HepG2 (cell line): ENCODE measurements around the gene RAD18. TPM values are rescaled to one million over a fixed set of nuclear protein-coding genes. Genes with fewer than 3 reads are reported as not detected.

Experiments used
- ELF4 ChIP-seq: sonication (generic); formaldehyde crosslinking; IDR thresholded peaks from 2 replicates; pipeline ENCODE4 v1.5.0; 2020; ENCODE audit warnings: missing genetic modification reagents, mild to moderate bottlenecking, moderate library complexity, borderline replicate concordance
- HOXA3 ChIP-seq: sonication (generic); formaldehyde crosslinking; IDR thresholded peaks from 2 replicates; pipeline ENCODE4 v1.5.0; 2020; ENCODE audit warnings: missing genetic modification reagents
- KLF12 ChIP-seq: sonication (generic); formaldehyde crosslinking; IDR thresholded peaks from 2 replicates; pipeline ENCODE4 v1.4.0; 2020; ENCODE audit warnings: missing genetic modification reagents, borderline replicate concordance
- TCF12 ChIP-seq, 2 experiments: fragments of 450-650 bp in 1 of 2; sonication (generic) in 1 of 2; formaldehyde crosslinking in 1 of 2; IDR thresholded peaks; 2 replicates each; pipeline versions ENCODE4 v1.6.1 to v1.8.0; 2017 to 2022; ENCODE audit warnings: antibody characterized with exemption in 1 of 2, mild to moderate bottlenecking in 1 of 2, missing genetic modification reagents in 1 of 2, moderate library complexity in 1 of 2
- TERF1 ChIP-seq: sonication (generic); formaldehyde crosslinking; IDR thresholded peaks from 2 replicates; pipeline ENCODE4 v1.8.0; 2022; ENCODE audit warnings: mild to moderate bottlenecking, missing genetic modification reagents, moderate library complexity
- ZBTB10 ChIP-seq: sonication (generic); formaldehyde crosslinking; IDR thresholded peaks from 2 replicates; pipeline ENCODE4 v1.4.0; 2020; ENCODE audit warnings: missing genetic modification reagents, borderline replicate concordance
- ZNF17 ChIP-seq: sonication (generic); formaldehyde crosslinking; IDR thresholded peaks from 2 replicates; pipeline ENCODE4 v1.5.0; 2020; ENCODE audit warnings: mild to moderate bottlenecking, missing genetic modification reagents
- ZNF256 ChIP-seq: sonication (generic); formaldehyde crosslinking; conservative IDR thresholded peaks from 2 replicates; pipeline ENCODE4 v1.4.0; 2020; ENCODE audit warnings: missing genetic modification reagents
- ZNF337 ChIP-seq: sonication (generic); formaldehyde crosslinking; IDR thresholded peaks from 2 replicates; pipeline ENCODE4 v1.5.1; 2020; ENCODE audit warnings: missing genetic modification reagents, low read depth, mild to moderate bottlenecking, borderline replicate concordance
- ZNF883 ChIP-seq: sonication (generic); formaldehyde crosslinking; IDR thresholded peaks from 2 replicates; pipeline ENCODE4 v1.5.1; 2020; ENCODE audit warnings: mild to moderate bottlenecking, missing genetic modification reagents; ENCODE audit errors: not compliant biosample characterization
- polyA plus RNA-seq, 8 experiments: library from polyadenylated mRNA; depleted of rRNA in 3 of 8; stranded (reverse) in 7 of 8; unstranded in 1 of 8; fragments of >200 nt; fragmentation: Illumina TruSeq in 4 of 8; extraction: Trizol in 4 of 8; gene quantifications; 2 replicates each; pipeline versions ENCODE4 v1.2.1 to v1.2.3, GENCODE V29; 2011 to 2016; ENCODE audit warnings: low read depth in 4 of 8, missing spikeins in 1 of 8, mixed read lengths in 1 of 8; ENCODE audit not compliant: insufficient read depth in 1 of 8
- total RNA-seq, 5 experiments: library from RNA; depleted of rRNA; stranded (reverse); fragments of >200 nt; fragmentation: Illumina TruSeq; extraction: Trizol; gene quantifications; 2 replicates each; pipeline ENCODE4 v1.2.3, GENCODE V29; 2016; ENCODE audit warnings: low read depth in 1 of 5

The RAD18 gene
- total and polyA plus RNA-seq, 2 of the 13 experiments (the other 11 are each of a cell fraction or from before 2014, with no cell fraction given) = 5.9 to 20.7 TPM

GRCh38 chr3:8985876-8986275 lies 22.6 kb upstream of the RAD18 start (continued):
- TF ChIP-seq ZBTB10 (CRISPR knock-in tag) (no peak), HOXA3 (CRISPR knock-in tag) (no peak), TERF1 (CRISPR knock-in tag) (no peak), KLF12 (CRISPR knock-in tag) (no peak), ZNF17 (CRISPR knock-in tag) (no peak), ZNF337 (CRISPR knock-in tag) (no peak), ELF4 (CRISPR knock-in tag) (no peak), ZNF256 (CRISPR knock-in tag) (no peak), TCF12 (IDR thresholded peaks at IDR 0.05) (no peak), TCF12 (CRISPR knock-in tag; IDR thresholded peaks at IDR 0.05) (no peak), ZNF883 (CRISPR knock-in tag) (no peak)
